Measurements from ENCODE around the gene GOLGA6C. TPM values are rescaled to one million over a fixed set of nuclear protein-coding genes. Genes with fewer than 3 reads are reported as not detected.
"Not testable (repeated sequence)": the region's sequence is repeated elsewhere in the genome, so short reads cannot be mapped to it uniquely, and the experiment has no call there.

The GOLGA6C gene
- total and polyA plus RNA-seq, 10 of the 15 experiments (the other 5 are each of a cell fraction or from before 2014, with no cell fraction given) = not detected

GRCh38 chr15:75278497-75278896 is 20.4 kb downstream of the GOLGA6C start:
- 17% methylated on average over 1 of the region's 1 CpG for WGBS (ENCODE audit: insufficient coverage, insufficient replicate concordance, low lambda C conversion rate, missing lambda C conversion rate)
- in situ Hi-C loops (cut with MboI) = loop anchor here (10.0 kb wide), 1 partner anchor 1154 kb away; no protein-coding TSS in a partner anchor
- FAIRE-seq; H3K36me3 ChIP-seq (ENCODE audit: control insufficient read depth in 2 of 2, insufficient read depth in 2 of 2, low read length in 1 of 2); DNase-seq (ENCODE audit: low read depth, low spot score); H2AFZ ChIP-seq (ENCODE audit: control insufficient read depth, low read depth, low read length); H4K20me1 ChIP-seq (ENCODE audit: control insufficient read depth, insufficient read depth); SMC1A ChIA-PET (ENCODE audit: uncharacterized antibody, unreplicated experiment); H3K79me2 ChIP-seq (ENCODE audit: control insufficient read depth, insufficient read depth, low read length); H3K4me1 ChIP-seq (ENCODE audit: control insufficient read depth, insufficient read depth, low read length); POLR2A ChIA-PET; H3K9me3 ChIP-seq (replicated peaks; ENCODE audit: control insufficient read depth, insufficient read depth, low read length); H3K27me3 ChIP-seq (replicated peaks in 1 of 2; ENCODE audit: control insufficient read depth in 2 of 2, insufficient read depth in 2 of 2, low read length in 1 of 2); H3K4me2 ChIP-seq (ENCODE audit: control insufficient read depth, insufficient read depth); RAD21 ChIA-PET (ENCODE audit: unreplicated experiment); BruUV-seq (replicated peaks); ATAC-seq; CTCF ChIA-PET; intact Hi-C loops (cut with micrococcal nuclease; ENCODE audit: unreplicated experiment); H3K9ac ChIP-seq (ENCODE audit: control insufficient read depth, insufficient read depth, low read length); H3K27ac ChIP-seq (ENCODE audit: control insufficient read depth, insufficient read depth); H3K4me3 ChIP-seq: not testable (repeated sequence)

GRCh38 chr15:75282572-75282971 is 24.4 kb downstream of the GOLGA6C start, which contains the start of gene GOLGA6D:
GOLGA6D (plus strand) TSS chr15:75282835; CDS start chr15:75282876, 41 bp downstream.
- POLR2A ChIA-PET; H3K9me3 ChIP-seq (replicated peaks; ENCODE audit: control insufficient read depth, insufficient read depth, low read length); H3K9ac ChIP-seq (ENCODE audit: control insufficient read depth, insufficient read depth, low read length); H3K4me2 ChIP-seq (ENCODE audit: control insufficient read depth, insufficient read depth); H3K36me3 ChIP-seq (ENCODE audit: control insufficient read depth in 2 of 2, insufficient read depth in 2 of 2, low read length in 1 of 2); H3K4me3 ChIP-seq; BruUV-seq (replicated peaks); H3K79me2 ChIP-seq (ENCODE audit: control insufficient read depth, insufficient read depth, low read length); ATAC-seq; H4K20me1 ChIP-seq (ENCODE audit: control insufficient read depth, insufficient read depth); SMC1A ChIA-PET (ENCODE audit: uncharacterized antibody, unreplicated experiment); H3K4me1 ChIP-seq (ENCODE audit: control insufficient read depth, insufficient read depth, low read length); H3K27ac ChIP-seq (ENCODE audit: control insufficient read depth, insufficient read depth); H2AFZ ChIP-seq (ENCODE audit: control insufficient read depth, low read depth, low read length); FAIRE-seq; in situ Hi-C loops (cut with MboI); intact Hi-C loops (cut with micrococcal nuclease; ENCODE audit: unreplicated experiment); DNase-seq (ENCODE audit: low read depth, low spot score); CTCF ChIA-PET; H3K27me3 ChIP-seq (replicated peaks in 1 of 2; ENCODE audit: control insufficient read depth in 2 of 2, insufficient read depth in 2 of 2, low read length in 1 of 2); RAD21 ChIA-PET (ENCODE audit: unreplicated experiment): not testable (repeated sequence)
- WGBS (ENCODE audit: insufficient coverage, insufficient replicate concordance, low lambda C conversion rate, missing lambda C conversion rate) = no CpG with 5 or more reads among the region's 7 CpGs

- ATAC-seq; CTCF ChIA-PET; H3K9me3 ChIP-seq (replicated peaks; ENCODE audit: control insufficient read depth, insufficient read depth, low read length); SMC1A ChIA-PET (ENCODE audit: uncharacterized antibody, unreplicated experiment); in situ Hi-C loops (cut with MboI); H4K20me1 ChIP-seq (ENCODE audit: control insufficient read depth, insufficient read depth); POLR2A ChIA-PET; H2AFZ ChIP-seq (ENCODE audit: control insufficient read depth, low read depth, low read length); RAD21 ChIA-PET (ENCODE audit: unreplicated experiment); H3K27me3 ChIP-seq (replicated peaks in 1 of 2; ENCODE audit: control insufficient read depth in 2 of 2, insufficient read depth in 2 of 2, low read length in 1 of 2); DNase-seq (ENCODE audit: low read depth, low spot score); FAIRE-seq; H3K79me2 ChIP-seq (ENCODE audit: control insufficient read depth, insufficient read depth, low read length); H3K27ac ChIP-seq (ENCODE audit: control insufficient read depth, insufficient read depth); H3K9ac ChIP-seq (ENCODE audit: control insufficient read depth, insufficient read depth, low read length); H3K36me3 ChIP-seq (ENCODE audit: control insufficient read depth in 2 of 2, insufficient read depth in 2 of 2, low read length in 1 of 2); intact Hi-C loops (cut with micrococcal nuclease; ENCODE audit: unreplicated experiment); H3K4me2 ChIP-seq (ENCODE audit: control insufficient read depth, insufficient read depth); H3K4me3 ChIP-seq; BruUV-seq (replicated peaks); H3K4me1 ChIP-seq (ENCODE audit: control insufficient read depth, insufficient read depth, low read length): not testable (repeated sequence)
- WGBS (ENCODE audit: insufficient coverage, insufficient replicate concordance, low lambda C conversion rate, missing lambda C conversion rate) = no CpG with 5 or more reads among the region's 3 CpGs
Measured at GRCh38 chr15:75284152-75284551, 26.0 kb downstream of the GOLGA6C start.

GRCh38 chr15:75293660-75294059 is 35.5 kb downstream of the GOLGA6C start:
- H3K79me2 ChIP-seq (ENCODE audit: control insufficient read depth, insufficient read depth, low read length); H4K20me1 ChIP-seq (ENCODE audit: control insufficient read depth, insufficient read depth); H3K27me3 ChIP-seq (replicated peaks in 1 of 2; ENCODE audit: control insufficient read depth in 2 of 2, insufficient read depth in 2 of 2, low read length in 1 of 2); BruUV-seq (replicated peaks); H3K36me3 ChIP-seq (ENCODE audit: control insufficient read depth in 2 of 2, insufficient read depth in 2 of 2, low read length in 1 of 2); H3K27ac ChIP-seq (ENCODE audit: control insufficient read depth, insufficient read depth); H3K9ac ChIP-seq (ENCODE audit: control insufficient read depth, insufficient read depth, low read length); intact Hi-C loops (cut with micrococcal nuclease; ENCODE audit: unreplicated experiment); DNase-seq (ENCODE audit: low read depth, low spot score); H3K4me1 ChIP-seq (ENCODE audit: control insufficient read depth, insufficient read depth, low read length); H3K9me3 ChIP-seq (replicated peaks; ENCODE audit: control insufficient read depth, insufficient read depth, low read length); CTCF ChIA-PET; POLR2A ChIA-PET; H3K4me3 ChIP-seq; ATAC-seq; RAD21 ChIA-PET (ENCODE audit: unreplicated experiment); SMC1A ChIA-PET (ENCODE audit: uncharacterized antibody, unreplicated experiment); FAIRE-seq; H3K4me2 ChIP-seq (ENCODE audit: control insufficient read depth, insufficient read depth); in situ Hi-C loops (cut with MboI); H2AFZ ChIP-seq (ENCODE audit: control insufficient read depth, low read depth, low read length): not testable (repeated sequence)
- WGBS (ENCODE audit: insufficient coverage, insufficient replicate concordance, low lambda C conversion rate, missing lambda C conversion rate) = 23% methylated on average over 4 of the region's 18 CpGs
